ENCODE data around the gene TMEM247.
A peak's percentile ranks its signal among the peaks of the same experiment; 100 is the strongest.
"Not testable (repeated sequence)": the region's sequence is repeated elsewhere in the genome, so short reads cannot be mapped to it uniquely, and the experiment has no call there.

Gene TMEM247

GRCh38 chr2:46459694-46460093 is 19.7 kb upstream of the TMEM247 start:
- no peak for DNase-seq

DNA sequence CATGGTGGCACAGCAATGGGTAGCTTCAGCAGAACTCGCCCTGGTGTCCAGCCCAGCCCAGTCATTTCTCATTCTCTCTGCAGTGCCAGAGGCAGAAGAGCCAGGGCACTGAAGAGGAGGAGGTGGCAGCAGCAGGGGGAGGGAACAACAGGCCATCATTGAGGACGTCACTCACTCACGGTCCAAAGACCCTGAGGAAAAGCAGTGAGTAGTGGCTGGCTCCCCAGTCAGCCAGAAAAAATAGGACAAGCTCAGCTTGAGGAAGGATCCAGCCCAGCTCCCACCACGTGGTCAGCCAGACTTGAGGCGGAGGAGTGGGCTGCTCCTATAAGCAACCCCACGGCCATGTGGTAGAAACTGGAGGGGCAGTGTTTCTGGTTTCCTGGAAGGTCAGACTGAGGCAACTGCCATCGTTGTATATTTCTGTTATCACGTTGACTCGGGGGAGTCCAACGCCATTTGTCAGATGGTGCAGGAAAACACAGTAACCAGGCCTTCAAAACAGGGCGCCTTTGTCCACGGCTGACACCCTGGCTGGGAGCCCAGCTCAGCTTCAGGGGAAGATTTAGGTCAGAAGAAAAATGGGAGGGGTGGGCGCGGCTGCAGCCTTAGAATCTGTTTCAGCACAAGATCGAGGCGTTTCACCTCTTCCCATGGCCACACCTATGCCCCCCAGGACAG is 19.0 kb upstream of the TMEM247 start:
- no peak for DNase-seq

DNA sequence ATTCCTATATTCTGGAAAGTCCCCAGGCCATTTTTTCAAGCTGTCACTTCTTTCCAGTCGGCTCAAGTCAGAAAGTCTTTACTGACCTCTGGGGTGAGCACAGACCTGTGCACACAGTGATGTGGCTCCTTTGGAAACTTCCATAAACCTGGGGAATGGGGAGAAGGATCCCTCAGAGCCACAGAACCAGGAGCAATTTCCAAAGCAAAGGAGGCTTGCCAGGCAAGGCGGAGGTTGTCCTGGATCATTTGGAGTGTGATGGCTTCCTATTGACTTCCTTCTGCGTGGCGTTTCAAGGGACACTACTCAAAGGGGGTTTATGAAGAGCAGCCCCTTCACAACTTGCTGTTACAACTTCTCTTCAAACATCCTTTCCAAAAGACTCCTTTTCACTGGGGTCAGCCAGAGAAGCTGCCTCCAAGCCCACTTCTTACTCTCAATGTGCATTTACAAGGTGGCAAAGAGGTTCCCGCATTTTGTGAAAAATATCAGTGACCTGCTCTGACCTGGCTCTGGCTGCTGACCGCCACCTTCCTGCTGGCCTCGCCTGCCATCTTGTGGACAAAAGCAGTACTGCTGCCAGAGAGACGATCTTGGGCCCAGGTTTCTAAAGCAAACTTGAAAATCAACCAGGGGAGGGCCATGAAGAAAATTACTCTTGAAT is 18.2 kb upstream of the TMEM247 start:
- peak; percentile 53 to 54 for DNase-seq

- peak; percentile 95 for DNase-seq
Measured at GRCh38 chr2:46461709-46462171, 17.6 kb upstream of the TMEM247 start.

GRCh38 chr2:46462936-46463335 is 16.4 kb upstream of the TMEM247 start:
- DNase-seq = no peak

DNA sequence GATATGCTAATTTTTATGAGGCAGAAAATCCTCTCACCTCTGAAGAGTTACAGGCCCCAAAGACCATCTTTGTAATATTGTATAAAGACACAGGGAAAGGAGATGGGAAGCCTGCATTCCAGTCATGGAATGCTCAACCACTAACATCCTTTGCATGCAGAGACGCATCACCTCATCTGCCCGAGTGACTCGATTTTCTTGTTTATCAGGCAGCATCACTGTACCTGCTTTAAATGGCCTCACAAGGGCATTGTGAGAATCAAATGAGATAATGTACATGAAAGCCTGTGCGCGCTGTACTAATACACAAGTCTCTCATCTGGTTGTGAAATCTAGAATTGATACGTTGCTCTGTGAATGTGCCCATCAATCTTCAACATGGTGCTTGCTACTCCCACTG is 10.2 kb upstream of the TMEM247 start:
- no peak for DNase-seq

- DNase-seq = no peak
Measured at GRCh38 chr2:46469700-46470099, 9.7 kb upstream of the TMEM247 start.

GRCh38 chr2:46470114-46470628 is 9.2 kb upstream of the TMEM247 start:
- peak; percentile 78 to 81 for DNase-seq

DNA sequence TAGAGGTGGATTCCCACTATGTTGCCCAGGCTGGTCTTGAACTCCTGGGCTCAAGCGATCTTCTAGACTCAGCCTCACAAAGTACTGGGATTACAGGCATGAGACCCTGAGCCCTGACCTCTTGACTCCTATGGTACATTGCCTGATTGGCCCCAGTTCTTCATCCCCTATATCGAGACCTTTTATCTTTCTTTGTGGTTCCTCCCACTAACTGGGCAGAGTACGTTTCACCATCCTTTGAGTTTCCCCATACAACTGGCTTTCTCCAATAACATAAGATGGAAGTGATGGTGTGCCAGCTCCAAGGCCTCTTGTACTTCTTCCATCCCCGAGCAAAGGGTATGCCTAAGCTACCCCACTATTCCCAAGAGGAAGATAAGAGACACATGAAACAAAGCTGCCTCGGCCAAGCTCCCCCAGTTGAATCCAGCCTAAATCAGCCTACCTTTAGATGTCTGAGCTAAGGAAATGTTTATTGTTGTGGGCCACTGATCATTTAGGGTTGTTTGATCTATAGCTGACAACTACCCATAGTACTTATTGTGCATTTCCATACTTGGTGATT is 8.3 kb upstream of the TMEM247 start:
- DNase-seq = no peak

- DNase-seq = no peak
Measured at GRCh38 chr2:46471697-46472096, 7.7 kb upstream of the TMEM247 start.

DNA sequence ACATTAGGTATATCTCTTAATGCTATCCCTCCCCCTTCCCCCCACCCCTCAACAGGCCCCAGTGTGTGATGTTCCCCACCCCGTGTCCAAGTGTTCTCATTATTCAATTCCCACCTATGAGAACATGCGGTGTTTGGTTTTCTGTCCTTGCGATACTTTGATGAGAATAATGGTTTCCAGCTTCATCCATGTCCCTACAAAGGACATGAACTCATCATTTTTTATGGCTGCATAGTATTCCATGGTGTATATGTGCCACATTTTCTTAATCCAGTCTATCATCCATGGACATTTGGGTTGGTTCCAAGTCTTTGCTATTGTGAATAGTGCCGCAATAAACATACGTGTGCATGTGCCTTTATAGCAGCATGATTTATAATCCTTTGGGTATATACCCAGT is 7.2 kb upstream of the TMEM247 start:
- not testable (repeated sequence) for DNase-seq

- DNase-seq = not testable (repeated sequence)
Measured at GRCh38 chr2:46477462-46477861, 1.9 kb upstream of the TMEM247 start.

DNA sequence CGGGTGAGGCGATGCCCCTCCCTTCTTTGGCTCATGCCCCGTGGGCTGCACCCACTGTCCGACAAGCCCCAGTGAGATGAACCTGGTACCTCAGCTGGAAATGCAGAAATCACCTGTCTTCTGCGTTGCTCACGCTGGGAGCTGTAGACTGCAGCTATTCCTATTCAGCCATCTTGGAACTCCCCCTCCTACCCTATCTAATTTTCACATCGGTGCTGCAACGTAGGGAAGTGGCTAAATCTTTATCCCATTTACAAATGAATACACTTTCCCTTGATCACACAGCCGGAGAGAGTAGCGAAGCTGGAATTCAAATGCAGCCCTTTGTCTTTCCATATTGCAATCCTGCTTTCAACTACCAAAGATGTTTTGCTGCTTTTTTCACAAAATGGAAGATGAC is 1.4 kb upstream of the TMEM247 start:
- no peak for DNase-seq

GRCh38 chr2:46480562-46480961 is 1.2 kb downstream of the TMEM247 start:
- no peak for DNase-seq

GRCh38 chr2:46481198-46482193 is 2.1 kb downstream of the TMEM247 start:
- no peak for DNase-seq

GRCh38 chr2:46482490-46482889 is 3.1 kb downstream of the TMEM247 start:
- DNase-seq = no peak

DNA sequence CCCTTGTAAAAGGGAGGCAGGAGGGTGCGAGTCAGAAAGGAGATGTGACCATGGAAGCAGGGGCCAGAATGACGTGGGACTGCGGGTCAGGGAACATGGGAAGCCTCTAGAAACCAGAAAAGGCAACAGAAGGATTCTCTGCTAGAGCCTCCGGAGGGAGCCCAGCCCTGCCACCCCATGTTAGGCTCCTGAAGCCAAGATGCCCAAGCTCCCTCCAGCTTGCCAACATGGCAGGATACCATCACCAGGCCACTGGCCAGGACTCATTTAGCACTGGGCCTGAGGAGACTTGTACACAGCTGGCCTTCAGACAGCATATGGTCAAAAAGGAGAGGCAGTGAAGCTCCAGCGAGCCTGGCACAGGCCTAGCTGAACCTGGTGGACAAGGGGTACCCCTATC is 5.6 kb downstream of the TMEM247 start:
- DNase-seq = no peak

GRCh38 chr2:46486436-46486835 is 7.1 kb downstream of the TMEM247 start:
- DNase-seq = no peak

DNA sequence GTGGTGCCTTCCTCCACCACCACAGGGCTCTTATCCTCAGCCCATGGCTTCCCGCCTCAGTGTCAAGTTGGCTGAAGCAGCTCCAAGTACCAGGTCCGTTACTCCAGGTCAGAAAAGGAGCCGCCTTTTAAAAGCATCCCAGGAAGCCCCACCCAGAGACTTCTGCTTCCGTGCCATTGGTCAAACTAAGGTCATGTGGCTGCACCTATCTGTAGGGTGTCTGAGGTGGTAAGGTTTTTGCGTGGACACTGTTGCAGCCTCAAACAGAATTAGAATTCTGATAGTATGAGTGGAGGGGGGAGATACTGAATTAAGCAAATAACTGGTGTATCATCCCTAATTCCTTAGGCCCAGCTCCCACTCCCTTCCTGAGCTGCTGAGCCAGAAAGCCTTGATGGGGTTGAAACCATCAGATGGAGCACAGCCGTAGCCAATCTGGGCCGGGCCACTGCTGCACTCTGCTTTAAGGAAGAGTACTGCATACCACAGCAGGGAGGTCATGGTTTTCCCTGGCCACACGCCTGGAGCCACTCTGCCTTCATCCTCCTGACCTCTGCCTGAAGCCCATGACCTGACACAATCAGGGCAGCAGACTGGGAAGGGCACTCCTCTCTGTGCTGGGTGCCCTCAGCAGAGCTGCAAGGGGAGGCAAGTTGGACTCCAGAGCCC is 8.4 kb downstream of the TMEM247 start:
- no peak for DNase-seq

DNA sequence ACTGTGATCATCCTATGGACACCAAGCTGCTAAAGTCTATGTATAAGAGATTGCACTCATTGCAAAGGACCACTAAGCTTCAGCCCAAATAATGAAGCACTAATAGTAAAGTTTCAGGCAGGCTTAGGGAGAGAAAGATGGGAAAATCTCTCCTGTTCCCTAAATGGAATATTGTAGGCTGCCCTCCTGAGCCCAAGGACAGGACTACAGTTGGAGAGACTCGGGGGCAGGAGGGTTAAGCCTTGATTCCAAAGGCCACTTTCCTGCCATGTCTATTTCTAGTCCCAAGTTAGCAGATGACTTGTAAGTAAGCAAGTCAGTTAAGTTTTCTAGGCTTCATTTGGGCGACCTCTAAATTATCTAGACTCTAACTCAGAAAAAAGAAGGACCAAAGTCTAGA is 9.0 kb downstream of the TMEM247 start:
- DNase-seq = no peak

DNA sequence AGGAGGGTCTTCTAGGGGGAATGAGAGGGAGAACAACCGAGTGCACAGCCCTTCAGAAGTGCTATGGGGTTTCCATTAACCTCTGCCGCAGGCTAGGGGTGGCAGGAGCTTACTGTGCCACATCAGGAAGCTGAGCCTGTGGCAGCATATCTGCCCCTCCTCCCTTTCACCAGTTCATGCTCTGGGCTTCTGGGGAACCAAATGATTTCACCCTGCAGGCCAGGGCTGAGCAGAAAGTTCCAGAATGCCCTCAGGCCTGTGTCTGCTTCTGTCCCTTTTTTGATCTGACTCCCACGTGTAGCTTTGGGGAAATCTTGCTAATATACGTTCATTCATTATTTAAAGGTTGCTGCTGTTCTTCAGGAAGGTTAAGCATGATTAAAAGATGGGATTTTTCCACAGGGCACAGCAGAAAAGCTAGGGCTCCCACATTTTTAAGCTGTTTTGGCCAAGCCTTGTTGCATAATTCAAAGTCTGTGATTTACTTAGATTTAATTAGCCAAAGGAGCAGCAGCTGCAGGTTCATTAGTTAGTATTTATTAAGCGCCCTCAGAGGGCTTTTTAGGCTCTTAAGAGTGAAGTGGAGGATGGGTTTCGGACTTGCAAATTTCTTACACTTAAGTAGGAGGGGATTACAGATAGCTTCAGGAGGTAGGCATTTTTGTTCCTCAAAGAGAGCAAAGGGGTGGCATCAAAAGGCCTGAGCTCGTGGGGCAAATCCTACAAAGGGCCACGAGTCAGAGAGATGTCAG is 10.2 kb downstream of the TMEM247 start:
- DNase-seq = peak; percentile 10 to 40

Measured in Kasumi-1 (cell line).